LNCaP clone FGC (cell line): ENCODE measurements around the gene MAMLD1.

Experiments
- DNase-seq: peaks from one replicate; pipeline ENCODE4 v3.0.0-alpha.2; 2011; ENCODE audit warnings: low read depth
- H3K4me3 ChIP-seq: 2 replicates; pipeline ENCODE4 v1.5.1; 2011; ENCODE audit warnings: mild to moderate bottlenecking, low read depth, low read length, control low read depth
- TF ChIP-seq, protein P1 (sequence below): IDR thresholded peaks from 2 replicates; pipeline ENCODE4 v1.5.1; 2012; ENCODE audit warnings: mild to moderate bottlenecking; ENCODE audit not compliant: control insufficient read depth, insufficient read depth; ENCODE audit errors: extremely low read depth

The MAMLD1 gene

DNA sequence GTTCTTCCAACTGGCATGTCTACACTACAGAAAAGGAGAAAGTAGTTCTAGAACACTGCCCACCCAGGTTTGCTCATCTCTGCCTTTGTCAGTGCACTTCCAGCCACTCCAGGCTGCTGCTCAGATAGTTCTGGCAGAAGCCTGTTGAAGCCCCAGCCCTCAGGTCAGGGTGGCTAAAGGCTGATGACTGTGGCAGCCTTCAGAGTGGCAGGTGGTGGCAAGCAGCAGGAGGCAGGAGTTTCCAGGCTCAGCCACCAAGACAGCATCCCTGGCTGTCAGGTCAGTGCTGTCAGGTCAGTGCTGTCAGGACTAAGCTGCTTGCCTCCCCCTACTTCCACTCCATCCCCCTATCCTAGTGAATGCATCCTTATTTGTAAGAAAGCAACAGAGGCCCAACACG lies 100.4 kb downstream of the MAMLD1 start:
- no peak overlapping the region for H3K4me3 ChIP-seq
- TF ChIP-seq, protein P1, sequence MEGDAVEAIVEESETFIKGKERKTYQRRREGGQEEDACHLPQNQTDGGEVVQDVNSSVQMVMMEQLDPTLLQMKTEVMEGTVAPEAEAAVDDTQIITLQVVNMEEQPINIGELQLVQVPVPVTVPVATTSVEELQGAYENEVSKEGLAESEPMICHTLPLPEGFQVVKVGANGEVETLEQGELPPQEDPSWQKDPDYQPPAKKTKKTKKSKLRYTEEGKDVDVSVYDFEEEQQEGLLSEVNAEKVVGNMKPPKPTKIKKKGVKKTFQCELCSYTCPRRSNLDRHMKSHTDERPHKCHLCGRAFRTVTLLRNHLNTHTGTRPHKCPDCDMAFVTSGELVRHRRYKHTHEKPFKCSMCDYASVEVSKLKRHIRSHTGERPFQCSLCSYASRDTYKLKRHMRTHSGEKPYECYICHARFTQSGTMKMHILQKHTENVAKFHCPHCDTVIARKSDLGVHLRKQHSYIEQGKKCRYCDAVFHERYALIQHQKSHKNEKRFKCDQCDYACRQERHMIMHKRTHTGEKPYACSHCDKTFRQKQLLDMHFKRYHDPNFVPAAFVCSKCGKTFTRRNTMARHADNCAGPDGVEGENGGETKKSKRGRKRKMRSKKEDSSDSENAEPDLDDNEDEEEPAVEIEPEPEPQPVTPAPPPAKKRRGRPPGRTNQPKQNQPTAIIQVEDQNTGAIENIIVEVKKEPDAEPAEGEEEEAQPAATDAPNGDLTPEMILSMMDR: no peak
- DNase-seq: no peak

DNA sequence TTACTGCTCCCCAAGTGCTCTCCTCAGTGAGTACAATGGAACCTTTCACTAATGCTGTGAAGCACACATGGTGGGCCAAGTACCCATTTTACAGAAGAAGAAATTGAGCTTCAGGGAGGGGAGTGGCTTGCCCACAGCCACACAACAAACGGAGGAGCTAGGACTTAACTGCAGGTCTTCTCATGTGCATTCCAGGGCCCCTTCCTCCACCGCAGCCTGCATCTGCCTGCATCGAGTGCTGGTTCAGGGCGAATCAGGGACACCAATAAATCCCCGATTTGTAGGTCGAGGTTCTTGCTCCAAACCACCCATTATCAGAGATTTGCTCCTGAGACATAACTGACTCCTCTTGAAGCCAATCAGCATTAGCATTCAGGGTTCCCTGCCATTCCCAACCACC lies 100.9 kb downstream of the MAMLD1 start:
- DNase-seq: no peak
- TF ChIP-seq, protein P1: no peak
- no peak overlapping the region for H3K4me3 ChIP-seq

DNA sequence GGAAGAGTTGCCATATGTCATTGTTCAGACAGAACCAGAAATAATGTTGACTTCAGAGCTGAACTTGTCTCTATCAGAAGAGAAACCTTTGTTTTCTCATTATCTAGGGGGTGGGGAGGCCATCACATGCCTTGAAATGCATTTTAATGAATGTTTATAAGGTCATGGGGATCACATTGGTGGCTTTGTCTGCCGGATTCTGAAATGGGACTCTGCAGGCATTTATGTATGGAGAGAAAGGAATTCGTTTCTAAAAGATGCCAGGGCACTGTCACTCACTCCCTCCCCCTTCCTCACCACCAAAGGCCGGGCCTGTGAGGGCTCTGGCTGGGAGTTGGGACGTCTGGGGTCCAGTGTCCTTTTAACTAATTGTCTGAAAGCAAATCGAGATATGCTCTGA lies 102.2 kb downstream of the MAMLD1 start:
- no peak overlapping the region for H3K4me3 ChIP-seq
- TF ChIP-seq, protein P1: no peak
- no peak for DNase-seq

DNA sequence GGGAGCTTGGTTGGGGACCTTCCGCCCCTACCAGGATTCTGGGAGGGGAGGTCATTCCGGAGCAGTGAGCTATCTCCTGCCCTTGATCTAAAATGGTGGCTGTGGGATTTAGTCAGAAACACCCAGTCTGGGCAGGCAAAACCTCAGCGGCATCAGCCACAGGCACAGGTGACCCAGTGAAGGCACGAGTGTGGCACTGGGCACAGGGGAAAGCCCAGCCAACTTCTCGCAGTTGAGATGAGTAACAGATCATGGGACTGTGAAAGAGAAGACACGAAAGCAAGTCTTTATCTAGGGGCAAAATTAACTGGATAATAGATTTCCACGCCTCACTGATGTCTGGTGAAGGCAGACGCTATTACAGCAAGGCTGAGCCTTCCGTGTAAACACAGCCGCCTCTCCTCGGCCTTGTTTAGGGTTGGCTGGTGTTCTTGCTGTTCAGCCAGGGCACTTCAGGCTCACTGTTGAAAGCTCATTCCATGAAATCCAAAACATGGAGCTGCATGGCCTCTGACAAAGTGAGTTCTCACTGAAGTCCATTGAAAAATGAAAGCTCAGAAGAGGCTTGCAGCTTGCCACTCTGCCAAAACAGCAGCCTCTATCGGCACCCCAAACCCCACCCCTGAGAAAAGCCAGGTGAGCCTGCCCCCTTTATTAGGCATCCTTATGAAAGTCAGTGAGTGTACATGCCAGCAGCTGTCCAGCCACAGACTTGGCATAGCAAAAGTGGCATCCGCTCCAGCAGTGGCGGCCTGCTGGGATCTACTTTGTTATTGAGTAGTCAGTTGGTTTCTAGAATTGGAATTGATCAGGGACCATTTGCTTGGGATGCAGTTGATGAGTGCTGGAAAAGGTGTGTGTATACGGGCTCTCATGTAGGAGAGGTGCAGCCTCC lies 103.0 kb downstream of the MAMLD1 start:
- no peak for DNase-seq
- TF ChIP-seq, protein P1: no peak
- no peak overlapping the region for H3K4me3 ChIP-seq

DNA sequence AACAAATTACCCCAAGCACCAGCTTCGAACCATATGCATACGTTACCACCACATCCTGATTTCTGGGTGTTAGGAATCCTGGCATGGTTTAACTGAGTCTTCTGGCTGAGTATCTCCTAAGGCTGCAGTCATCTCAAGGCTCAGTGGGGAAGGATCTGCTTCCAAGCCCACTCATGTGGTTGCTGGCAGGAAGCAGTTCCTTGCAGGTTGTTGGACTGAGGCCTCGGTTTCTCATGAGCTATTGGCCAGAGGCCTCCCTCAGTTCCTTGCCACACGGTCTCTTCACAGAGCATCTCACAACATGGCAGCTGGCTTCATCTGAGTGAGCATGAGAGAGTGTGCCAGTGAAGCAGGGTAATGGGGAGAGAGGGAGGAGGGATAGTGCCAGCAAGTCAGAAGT lies 109.2 kb downstream of the MAMLD1 start:
- TF ChIP-seq, protein P1: no peak
- no peak for DNase-seq
- H3K4me3 ChIP-seq: no peak overlapping the region

DNA sequence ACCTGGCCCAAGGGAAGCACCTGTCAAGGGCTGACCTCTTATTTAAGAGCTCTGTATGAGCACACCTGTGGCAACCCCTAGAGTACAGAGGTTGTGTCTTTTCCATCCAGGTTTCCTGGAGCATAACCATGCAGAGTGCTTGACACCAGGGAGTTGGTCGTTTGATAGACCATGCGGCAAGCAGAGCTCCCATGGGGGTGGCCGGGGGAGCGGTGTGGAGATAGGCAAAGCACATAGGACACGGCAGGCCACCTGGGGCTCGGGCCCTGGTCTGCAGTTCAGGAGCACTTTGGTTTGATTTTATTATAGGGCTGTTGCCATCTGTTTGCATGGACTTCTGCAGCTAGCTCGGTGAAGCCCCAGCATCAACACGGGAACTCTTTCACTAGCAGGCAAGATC lies 110.3 kb downstream of the MAMLD1 start:
- no peak overlapping the region for H3K4me3 ChIP-seq
- no peak for DNase-seq
- TF ChIP-seq, protein P1: no peak

DNA sequence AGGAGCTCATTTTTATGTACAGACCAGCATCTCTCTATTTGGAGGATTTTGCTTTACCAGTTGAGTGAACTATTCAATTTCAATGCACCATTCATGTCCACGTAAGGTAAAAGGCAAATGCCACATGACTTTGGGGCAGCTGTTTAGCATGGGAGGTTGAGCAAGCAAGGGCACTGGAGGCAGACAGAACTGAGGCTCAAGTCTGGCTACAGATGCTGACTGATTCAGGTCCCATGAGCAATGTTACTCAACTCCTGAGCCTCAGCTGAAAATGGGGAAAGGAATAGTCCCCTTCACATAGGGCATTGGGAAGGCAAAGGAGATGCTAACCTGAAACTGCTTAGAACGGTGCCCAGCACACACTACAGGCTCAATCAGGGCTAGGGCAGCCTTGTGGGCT lies 112.3 kb downstream of the MAMLD1 start:
- H3K4me3 ChIP-seq: no peak overlapping the region
- TF ChIP-seq, protein P1: no peak
- DNase-seq: no peak
